GM19025 (cell line): Measurements from ENCODE around the gene AWAT2.
"Not testable (repeated sequence)": the region's sequence is repeated elsewhere in the genome, so short reads cannot be mapped to it uniquely, and the experiment has no call there.

Source experiments
- ATAC-seq: cut with Tn5 transposase; IDR thresholded peaks from one replicate; pipeline ENCODE4 v1.9.1; 2021; ENCODE audit warnings: mild to moderate bottlenecking, low read depth, moderate library complexity; ENCODE audit not compliant: unreplicated experiment

AWAT2 gene

DNA sequence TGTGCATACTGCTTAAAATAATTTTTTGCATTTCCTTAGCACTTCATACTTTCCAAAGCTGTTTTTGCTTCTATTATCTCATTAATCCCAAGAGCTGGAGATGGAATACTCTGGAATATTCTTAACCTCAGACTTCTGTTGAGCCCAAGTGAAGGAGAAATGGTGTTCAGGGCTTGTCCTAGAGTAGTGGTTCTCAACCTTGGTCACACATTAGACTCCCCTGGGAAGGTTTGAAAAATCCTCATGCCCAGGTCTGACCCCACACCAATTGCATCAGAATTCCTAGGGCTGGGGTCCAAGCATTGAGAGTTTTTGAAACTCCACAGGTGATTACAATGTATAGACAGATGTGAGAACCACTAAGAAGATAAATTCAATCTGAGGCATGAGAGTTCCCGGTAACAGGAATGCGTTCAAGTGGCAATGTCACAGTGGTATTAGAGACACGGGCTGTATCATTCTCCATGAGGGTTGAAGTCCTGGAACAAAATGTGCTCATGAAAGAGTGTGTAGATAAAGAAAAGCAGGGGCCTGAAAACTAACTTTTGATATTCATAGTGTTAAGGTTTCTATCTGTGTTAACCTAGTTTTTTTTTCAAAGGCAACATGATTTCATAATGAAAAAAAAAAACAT, 47.9 kb downstream of the AWAT2 start:
- no peak for ATAC-seq

DNA sequence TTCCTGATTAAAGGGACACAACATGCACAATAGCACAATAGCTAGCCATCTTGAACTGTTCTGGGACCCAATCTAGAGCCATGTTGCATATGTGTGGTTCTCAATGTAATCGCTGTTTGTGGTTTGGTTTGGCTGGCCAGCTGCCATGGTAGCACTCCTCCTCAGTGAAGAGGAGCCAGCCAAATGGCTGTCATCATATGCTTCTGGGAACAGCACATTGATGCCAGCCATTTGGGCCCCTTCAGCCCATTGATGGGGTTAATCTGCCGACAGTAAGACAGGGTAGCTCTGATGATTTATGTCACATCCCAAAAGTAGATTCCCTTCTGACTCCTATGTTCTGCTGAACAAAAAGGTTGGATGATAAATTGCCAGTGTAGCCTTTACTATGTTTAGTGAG, 48.5 kb downstream of the AWAT2 start:
- no peak for ATAC-seq

DNA sequence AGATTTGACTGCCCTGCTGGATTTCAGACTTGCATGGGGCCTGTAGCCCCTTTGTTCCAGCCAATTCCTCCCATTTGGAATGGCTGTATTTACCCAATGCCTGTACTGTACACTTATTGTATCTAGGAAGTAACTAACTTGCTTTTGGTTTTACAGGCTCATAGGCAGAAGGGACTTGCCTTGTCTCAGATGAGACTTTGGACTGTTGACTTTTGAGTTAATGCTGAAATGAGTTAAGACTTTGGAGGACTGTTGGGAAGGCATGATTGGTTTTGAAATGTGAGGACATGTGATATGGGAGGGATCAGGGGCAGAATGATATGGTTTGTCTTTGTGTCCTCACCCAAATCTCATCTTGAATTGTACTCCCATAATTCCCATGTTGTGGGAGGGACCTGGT, 51.4 kb downstream of the AWAT2 start:
- ATAC-seq, result not testable (repeated sequence)

DNA sequence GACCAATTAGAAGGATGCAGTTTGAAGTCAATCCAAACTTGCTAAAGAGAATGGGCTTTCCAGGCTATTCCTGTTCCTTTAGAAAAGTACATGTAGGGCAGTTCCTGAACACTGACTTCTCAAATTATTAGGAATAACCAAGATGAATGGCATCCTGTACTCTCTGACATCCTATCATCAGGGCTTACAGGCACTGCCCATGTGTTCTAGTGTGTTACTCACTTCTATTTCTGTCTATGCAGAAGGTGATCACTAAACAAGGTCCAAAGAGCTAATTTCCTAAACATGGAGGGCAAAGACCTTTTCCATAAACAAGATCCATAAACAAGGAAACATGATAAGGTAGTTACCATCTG, 53.6 kb downstream of the AWAT2 start:
- ATAC-seq, result no peak

DNA sequence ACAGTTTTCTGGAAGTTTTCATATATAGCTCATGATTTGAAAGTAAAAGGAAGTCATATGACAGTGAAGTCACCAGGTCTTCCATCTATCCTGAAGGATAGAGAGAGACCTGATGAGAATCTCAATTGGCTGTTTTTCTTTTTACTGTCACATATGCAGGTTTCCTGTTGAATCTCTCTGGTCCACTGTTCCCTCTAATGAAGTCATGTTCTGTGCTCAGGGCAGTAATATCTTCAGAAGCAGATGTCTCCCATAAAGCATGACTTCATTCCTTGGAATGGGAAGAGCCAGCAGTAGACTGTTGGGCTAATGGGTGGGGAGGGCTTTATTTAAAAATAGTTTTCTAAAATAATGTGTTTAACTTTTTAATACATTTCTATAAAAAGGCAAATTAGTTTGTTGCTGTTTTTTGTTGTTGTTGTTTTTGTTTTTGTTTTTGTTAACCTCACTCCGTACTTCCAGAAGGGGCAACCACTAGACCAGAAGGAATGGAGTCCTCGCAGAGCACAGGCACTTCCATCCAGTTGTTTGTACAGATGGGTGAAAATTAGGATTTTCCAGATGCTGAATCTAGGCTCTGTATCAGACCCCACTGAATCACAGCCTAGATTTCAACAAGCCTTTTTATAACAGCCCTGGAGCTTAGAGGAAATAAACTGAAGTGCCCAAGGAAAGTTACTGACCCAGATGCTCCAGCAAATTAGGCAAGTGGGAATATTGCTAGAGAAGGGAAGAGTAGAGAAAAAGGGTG, 54.2 kb downstream of the AWAT2 start:
- no peak for ATAC-seq

DNA sequence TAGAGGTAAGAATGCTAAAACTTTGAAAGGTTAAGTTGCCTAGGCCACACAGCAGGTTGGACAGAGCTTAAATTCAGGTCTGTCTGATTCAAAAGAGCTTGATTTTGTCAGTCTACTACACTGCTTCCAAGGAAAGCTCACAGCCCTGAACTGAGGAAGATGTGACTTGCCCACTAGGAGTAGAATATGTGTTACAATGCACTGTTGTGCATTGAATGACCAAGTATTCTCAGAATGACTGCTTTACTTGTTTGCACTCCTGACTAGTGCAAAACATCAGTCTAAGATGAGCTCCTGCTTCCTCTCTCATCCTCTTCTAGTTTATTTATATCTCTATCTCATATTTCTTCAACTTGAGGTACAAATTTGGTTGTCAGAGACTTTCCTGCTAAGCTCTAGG, 56.2 kb downstream of the AWAT2 start:
- ATAC-seq, result no peak

DNA sequence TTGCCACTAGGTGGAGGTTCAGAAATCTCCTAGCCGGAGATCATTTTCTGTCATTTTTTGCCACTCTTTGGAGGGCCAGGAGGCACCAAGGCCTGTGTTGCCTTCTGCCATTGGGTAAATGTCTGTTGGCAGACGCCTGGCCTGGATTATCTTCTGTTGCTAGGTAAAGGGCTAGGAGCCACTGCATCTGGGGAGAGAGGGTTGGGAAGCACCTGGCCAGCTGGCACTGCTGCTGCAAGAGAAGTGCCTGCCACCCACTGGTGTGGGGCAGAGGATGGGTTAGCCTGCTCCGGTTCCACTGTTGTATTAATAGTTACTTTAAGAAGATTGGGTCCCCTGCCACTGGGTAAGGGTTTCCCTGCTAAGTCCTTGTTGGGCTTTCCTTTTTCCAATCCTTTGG, 58.1 kb downstream of the AWAT2 start:
- ATAC-seq, result no peak
